K562 (cell line): ENCODE measurements around the gene CXCR2. TPM values are rescaled to one million over a fixed set of nuclear protein-coding genes. Genes with fewer than 3 reads are reported as not detected.

Source experiments
- ATAC-seq: fragments of 200-7000 bp; cut with Tn5 transposase; 3 replicates; pipeline ENCODE4 v1.9.1; 2020; ENCODE audit warnings: moderate library complexity
- BruUV-seq: library from RNA; stranded (reverse); fragments of 400-500 nt; replicated peaks from 2 replicates; lab custom pipeline; 2021; lab: Mats Ljungman, UMichigan
- CTCF ChIA-PET: fragments of 300-600 bp; formaldehyde crosslinking; extraction: SDS; loops from one replicate; lab custom pipeline; 2021; ENCODE audit warnings: low intra/inter-chr PET ratio; lab: Yijun Ruan, JAX
- POLR2A ChIA-PET: fragments of 300-600, 350-650 bp; sonication (Branson Sonifier 250); formaldehyde crosslinking; extraction: SDS; loops from one replicate; lab custom pipeline; 2021; ENCODE audit warnings: antibody characterized with exemption, inconsistent platforms; lab: Yijun Ruan, JAX
- DNase-seq, 4 experiments: peaks; one replicate each; pipeline versions ENCODE4 v3.0.0 to v3.0.0-alpha.2; 2011 to 2018; ENCODE audit warnings: low spot score in 3 of 4, mixed read lengths in 3 of 4; ENCODE audit errors: extremely low read depth in 1 of 4
- FAIRE-seq: peaks from 2 replicates; lab custom pipeline; 2011; peaks lifted over from hg19 to GRCh38; lab: Jason Lieb, UNC
- H2AFZ ChIP-seq: 2 replicates; pipeline ENCODE4 v1.6.0; 2011; ENCODE audit warnings: low read depth, low read length, control low read depth, inconsistent platforms
- H3K27ac ChIP-seq: fragments of 200-600 bp; 3 replicates; pipeline ENCODE4 v1.8.0; 2011; ENCODE audit warnings: low read depth, mild to moderate bottlenecking, control low read depth, inconsistent platforms, low read length, moderate library complexity, mixed read lengths; ENCODE audit errors: extremely low read depth
- H3K27me3 ChIP-seq, 2 experiments: fragments of 300-600 bp in 1 of 2; 2 replicates in 1 of 2; 3 replicates in 1 of 2; pipeline versions ENCODE4 v1.6.0 to v1.8.0; 2011; ENCODE audit warnings: inconsistent platforms in 2 of 2, low read length in 2 of 2, mild to moderate bottlenecking in 1 of 2, mixed read lengths in 1 of 2, moderate library complexity in 1 of 2; ENCODE audit not compliant: control insufficient read depth in 2 of 2, insufficient read depth in 2 of 2
- H3K36me3 ChIP-seq: fragments of 300-600 bp; 3 replicates; pipeline ENCODE4 v1.8.0; 2011; ENCODE audit warnings: mild to moderate bottlenecking, low read length, inconsistent platforms; ENCODE audit not compliant: control insufficient read depth, insufficient read depth
- H3K4me1 ChIP-seq, 2 experiments: fragments of 200-600 bp in 1 of 2; replicated peaks in 1 of 2; 2 replicates in 1 of 2; 3 replicates in 1 of 2; pipeline versions ENCODE4 v1.5.1 to v1.8.0; 2011; ENCODE audit warnings: inconsistent platforms in 2 of 2, low read length in 2 of 2, mild to moderate bottlenecking in 1 of 2, mixed read lengths in 1 of 2, moderate library complexity in 1 of 2; ENCODE audit not compliant: control insufficient read depth in 2 of 2, insufficient read depth in 2 of 2
- H3K4me2 ChIP-seq: 2 replicates; pipeline ENCODE4 v1.6.1; 2011; ENCODE audit warnings: low read length, control low read depth, inconsistent platforms, mixed read lengths; ENCODE audit not compliant: insufficient read depth
- H3K4me3 ChIP-seq: fragments of 200-600 bp; sonication (generic), shearing (Covaris generic); 2 replicates; pipeline ENCODE4 v1.5.1; 2016; ENCODE audit warnings: control low read depth, inconsistent platforms
- H3K79me2 ChIP-seq: fragments of 200-600 bp; 3 replicates; pipeline ENCODE4 v1.8.0; 2011; ENCODE audit warnings: low read length, inconsistent platforms; ENCODE audit not compliant: control insufficient read depth, insufficient read depth
- H3K9ac ChIP-seq, 2 experiments: 2 replicates each; pipeline versions ENCODE4 v1.6.0 to v1.6.1; 2011; ENCODE audit warnings: low read depth in 2 of 2, low read length in 2 of 2, control low read depth in 1 of 2, inconsistent platforms in 1 of 2, mild to moderate bottlenecking in 1 of 2, mixed read lengths in 1 of 2; ENCODE audit not compliant: insufficient read depth in 1 of 2
- H3K9me1 ChIP-seq: one replicate; pipeline ENCODE4 v1.6.0; 2011; ENCODE audit warnings: inconsistent platforms, mild to moderate bottlenecking, low read length, moderate library complexity; ENCODE audit not compliant: control insufficient read depth, insufficient read depth
- H3K9me3 ChIP-seq: replicated peaks from 2 replicates; pipeline ENCODE4 v1.5.1; 2011; ENCODE audit warnings: low read depth, low read length, inconsistent platforms; ENCODE audit not compliant: control insufficient read depth, insufficient read depth
- H4K20me1 ChIP-seq: replicated peaks from 2 replicates; pipeline ENCODE4 v1.6.1; 2011; ENCODE audit warnings: low read length, inconsistent platforms, mixed read lengths; ENCODE audit not compliant: control insufficient read depth, insufficient read depth
- ELK1 ChIP-seq: sonication (generic); formaldehyde crosslinking; IDR thresholded peaks from 2 replicates; pipeline ENCODE4 v1.8.1; 2022; ENCODE audit warnings: missing genetic modification reagents
- GTF3C2 ChIP-seq: IDR thresholded peaks from 3 replicates; pipeline ENCODE4 v1.6.1; 2011; ENCODE audit warnings: borderline replicate concordance, mild to moderate bottlenecking, moderate library complexity; ENCODE audit not compliant: insufficient read length; ENCODE audit errors: extremely low read depth
- PPARD ChIP-seq: fragments of 250-450 bp; sonication (Bioruptor Pico); IDR thresholded peaks from 2 replicates; pipeline ENCODE4 v1.8.0; 2022; ENCODE audit warnings: inconsistent platforms, mild to moderate bottlenecking, moderate library complexity
- ZNF133 ChIP-seq: fragments of 250-450 bp; sonication (Bioruptor Pico); IDR thresholded peaks from 2 replicates; pipeline ENCODE4 v1.4.0; 2020; ENCODE audit warnings: mild to moderate bottlenecking
- WGBS: fragments of 100-300 bp; shearing (Covaris generic); methylation state at CpG from one replicate; pipeline ENCODE4 v1.1.6; 2016; ENCODE audit warnings: low coverage, mixed read lengths; ENCODE audit not compliant: insufficient coverage; ENCODE audit errors: missing lambda C conversion rate; 5-methylcytosine and 5-hydroxymethylcytosine counted together
- in situ Hi-C: fragments of 300-500 bp; cut with MboI; formaldehyde crosslinking; loops from 4 replicates; pipeline ENCODE4 v1.15.0; 2018; ENCODE audit warnings: inconsistent platforms, mixed read lengths
- intact Hi-C: fragments of 100-400 bp; cut with micrococcal nuclease; formaldehyde crosslinking; loops from 2 replicates; pipeline ENCODE4 v1.14.2; 2022
- polyA plus RNA-seq, 8 experiments: library from polyadenylated mRNA; depleted of rRNA in 4 of 8; stranded (reverse) in 5 of 8; unstranded in 3 of 8; fragments of >200 nt; fragmentation: Nextera tagmentation in 2 of 8; fragmentation: Illumina TruSeq in 1 of 8; extraction: Ambion mirVana in 2 of 8; extraction: Trizol in 1 of 8; gene quantifications; 2 replicates each; pipeline versions ENCODE4 v1.2.1 to v1.2.3, GENCODE V29; 2011 to 2014; ENCODE audit warnings: inconsistent platforms in 1 of 8, missing spikeins in 1 of 8
- total RNA-seq, 7 experiments: library from RNA; depleted of rRNA in 6 of 7; stranded (reverse); fragments of >200 nt in 6 of 7; fragmentation: Illumina TruSeq in 2 of 7; extraction: Trizol in 2 of 7; gene quantifications; 2 replicates each; pipeline versions ENCODE4 v1.2.1 to v1.2.3, GENCODE V29; 2011 to 2021; ENCODE audit warnings: low replicate concordance in 1 of 7

Gene CXCR2
- total and polyA plus RNA-seq, 9 of the 15 experiments (the other 6 are each of a cell fraction or from before 2014, with no cell fraction given): not detected

GRCh38 chr2:218155953-218156479 is 30.2 kb downstream of the CXCR2 start:
- no peaks in the 10 kb centered on the region for H4K20me1 ChIP-seq
- H2AFZ ChIP-seq: no peak overlapping the region
- no peak overlapping the region for H3K4me2 ChIP-seq
- H3K9ac ChIP-seq: no peak overlapping the region
- no peaks in the 10 kb centered on the region for H3K9me3 ChIP-seq
- no peaks in the 10 kb centered on the region for H3K36me3 ChIP-seq
- no peaks in the 10 kb centered on the region for H3K79me2 ChIP-seq
- intact Hi-C loops: no loop called here
- no peak for TF ChIP-seq GTF3C2
- TF ChIP-seq PPARD (CRISPR knock-in tag): no peak
- TF ChIP-seq ELK1 (CRISPR knock-in tag): no peak
- TF ChIP-seq ZNF133 (CRISPR knock-in tag): no peak
- H3K27me3 ChIP-seq: peaks cover 15 to 31% of the 10 kb centered on the region in 2 experiments
- H3K4me3 ChIP-seq: no peak overlapping the region
- WGBS: 0% methylated on average over 7 of the region's 7 CpGs
- no peaks in the 10 kb centered on the region for H3K9me1 ChIP-seq
- no TSS peak for BruUV-seq
- CTCF ChIA-PET: no interaction called here
- FAIRE-seq (no peak), ATAC-seq (no peak), DNase-seq (no peak)
- POLR2A ChIA-PET: no interaction called here
- in situ Hi-C loops: no loop called here
- no peak overlapping the region for H3K27ac ChIP-seq
- no peaks in the 10 kb centered on the region for H3K4me1 ChIP-seq
